ENCODE data around the gene RNF169.

Gene RNF169

DNA sequence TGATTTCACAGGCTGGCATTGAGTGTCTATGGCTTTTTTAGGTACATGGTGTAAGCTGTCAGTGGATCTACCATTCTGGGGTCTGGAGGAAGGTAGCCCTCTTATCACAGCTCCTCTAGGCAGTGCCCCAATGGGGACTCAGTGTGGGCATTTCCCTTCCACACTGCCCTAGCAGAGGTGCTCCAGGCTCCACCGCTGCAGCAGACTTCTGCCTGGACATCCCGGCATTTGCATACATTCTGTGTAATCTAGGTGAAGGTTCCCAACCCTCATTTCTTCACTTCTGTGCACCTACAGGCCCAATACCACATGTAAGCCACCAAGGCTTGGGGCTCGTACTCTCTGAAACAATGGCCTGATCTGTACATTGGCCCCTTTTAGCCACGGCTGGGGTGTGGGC is 78.3 kb downstream of the RNF169 start:
- DNase-seq: no peak
- TF ChIP-seq, protein P1, sequence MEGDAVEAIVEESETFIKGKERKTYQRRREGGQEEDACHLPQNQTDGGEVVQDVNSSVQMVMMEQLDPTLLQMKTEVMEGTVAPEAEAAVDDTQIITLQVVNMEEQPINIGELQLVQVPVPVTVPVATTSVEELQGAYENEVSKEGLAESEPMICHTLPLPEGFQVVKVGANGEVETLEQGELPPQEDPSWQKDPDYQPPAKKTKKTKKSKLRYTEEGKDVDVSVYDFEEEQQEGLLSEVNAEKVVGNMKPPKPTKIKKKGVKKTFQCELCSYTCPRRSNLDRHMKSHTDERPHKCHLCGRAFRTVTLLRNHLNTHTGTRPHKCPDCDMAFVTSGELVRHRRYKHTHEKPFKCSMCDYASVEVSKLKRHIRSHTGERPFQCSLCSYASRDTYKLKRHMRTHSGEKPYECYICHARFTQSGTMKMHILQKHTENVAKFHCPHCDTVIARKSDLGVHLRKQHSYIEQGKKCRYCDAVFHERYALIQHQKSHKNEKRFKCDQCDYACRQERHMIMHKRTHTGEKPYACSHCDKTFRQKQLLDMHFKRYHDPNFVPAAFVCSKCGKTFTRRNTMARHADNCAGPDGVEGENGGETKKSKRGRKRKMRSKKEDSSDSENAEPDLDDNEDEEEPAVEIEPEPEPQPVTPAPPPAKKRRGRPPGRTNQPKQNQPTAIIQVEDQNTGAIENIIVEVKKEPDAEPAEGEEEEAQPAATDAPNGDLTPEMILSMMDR (IDR thresholded peaks at IDR 0.05; ENCODE audit: low read depth, low read length): no peak
- no peak overlapping the region for H3K27ac ChIP-seq
- no peak overlapping the region for H3K4me3 ChIP-seq (ENCODE audit: low read depth, low read length)
- peaks cover 19% of the 10 kb centered on the region for H3K9me3 ChIP-seq (ENCODE audit: severe bottlenecking)
- no peaks in the 10 kb centered on the region for H3K27me3 ChIP-seq (ENCODE audit: insufficient read depth, low read depth, severe bottlenecking)
- peaks cover 49% of the 10 kb centered on the region for H3K36me3 ChIP-seq

DNA sequence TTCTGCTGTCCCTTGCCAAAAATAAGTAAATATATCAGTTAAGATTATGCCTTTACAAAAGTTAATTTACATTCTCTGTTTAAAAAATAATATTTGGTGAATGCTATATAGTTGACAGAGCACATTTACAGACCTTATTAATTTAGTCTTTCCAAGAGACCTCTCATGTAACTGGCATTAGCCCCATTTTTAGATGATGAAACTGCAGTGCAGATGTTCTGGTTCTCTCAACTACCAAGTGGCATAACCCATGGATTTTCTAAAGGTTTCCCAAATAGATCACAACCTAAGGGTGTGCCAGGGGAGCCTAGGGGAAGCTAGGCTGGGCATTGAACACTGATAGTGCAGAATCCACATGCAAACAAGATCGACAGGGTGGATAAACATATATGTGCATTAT is 88.5 kb downstream of the RNF169 start:
- no peak overlapping the region for H3K4me3 ChIP-seq (ENCODE audit: low read depth, low read length)
- H3K36me3 ChIP-seq: peaks cover 56% of the 10 kb centered on the region
- H3K27ac ChIP-seq: no peak overlapping the region

DNA sequence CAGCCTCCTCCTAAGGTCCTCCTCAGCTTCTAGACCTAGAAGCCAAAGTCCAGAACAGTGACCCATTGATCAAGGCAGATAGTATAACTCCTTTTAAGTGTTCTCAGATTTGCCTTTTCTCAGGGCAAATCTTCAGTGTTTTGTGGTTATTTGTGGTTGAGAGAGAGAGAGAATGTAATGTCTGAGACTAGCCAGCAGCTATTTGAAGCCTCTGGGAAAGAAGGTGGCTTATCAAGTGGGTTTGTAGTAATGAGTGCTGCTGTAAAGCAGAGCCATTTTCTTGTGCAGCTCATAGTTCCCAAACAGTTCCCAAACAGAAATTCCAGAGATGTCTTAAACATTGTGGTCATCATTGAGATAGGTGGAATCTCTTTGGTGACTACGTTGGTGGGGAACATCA is 89.5 kb downstream of the RNF169 start:
- DNase-seq: no peak
- no peak overlapping the region for H3K4me3 ChIP-seq (ENCODE audit: low read depth, low read length)
- TF ChIP-seq, protein P1 (IDR thresholded peaks at IDR 0.05; ENCODE audit: low read depth, low read length): no peak
- no peak overlapping the region for H3K27ac ChIP-seq
- H3K27me3 ChIP-seq (ENCODE audit: insufficient read depth, low read depth, severe bottlenecking): no peaks in the 10 kb centered on the region
- peaks cover 64% of the 10 kb centered on the region for H3K36me3 ChIP-seq
- H3K9me3 ChIP-seq (ENCODE audit: severe bottlenecking): no peaks in the 10 kb centered on the region

More for the DNA sequence above, 88.5 kb downstream of the RNF169 start:
- TF ChIP-seq, protein P1 (IDR thresholded peaks at IDR 0.05; ENCODE audit: low read depth, low read length): no peak
- H3K27me3 ChIP-seq (ENCODE audit: insufficient read depth, low read depth, severe bottlenecking): no peaks in the 10 kb centered on the region
- DNase-seq: no peak
- H3K9me3 ChIP-seq (ENCODE audit: severe bottlenecking): no peaks in the 10 kb centered on the region

DNA sequence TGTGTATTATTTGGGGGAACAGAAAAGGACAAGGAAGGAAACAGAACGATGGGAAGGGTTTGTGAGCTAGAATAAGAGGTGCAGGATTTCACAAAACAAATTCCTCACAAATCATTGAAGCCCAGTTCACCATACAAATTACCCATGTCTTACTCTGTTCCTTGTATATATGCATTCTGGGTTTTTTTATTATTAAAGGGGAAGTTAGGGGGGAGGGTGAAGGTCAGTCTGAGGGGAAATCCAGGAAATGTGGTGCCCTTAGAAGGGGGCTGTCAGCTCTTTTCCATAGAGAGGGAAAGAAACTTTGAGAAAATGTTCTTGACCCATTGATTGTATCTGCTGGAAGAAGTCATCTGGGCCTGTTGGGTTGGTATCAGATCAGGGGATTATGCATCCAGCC is 90.8 kb downstream of the RNF169 start:
- Histone ChIP-seq H3K36me3 (peaks cover 76% of the 10 kb centered on the region), H3K9me3 (ENCODE audit: severe bottlenecking) (no peaks in the 10 kb centered on the region), H3K4me3 (ENCODE audit: low read depth, low read length) (no peak overlapping the region), H3K27me3 (ENCODE audit: insufficient read depth, low read depth, severe bottlenecking) (no peaks in the 10 kb centered on the region), H3K27ac (no peak overlapping the region)
- no peak for DNase-seq
- TF ChIP-seq, protein P1 (IDR thresholded peaks at IDR 0.05; ENCODE audit: low read depth, low read length): no peak

DNA sequence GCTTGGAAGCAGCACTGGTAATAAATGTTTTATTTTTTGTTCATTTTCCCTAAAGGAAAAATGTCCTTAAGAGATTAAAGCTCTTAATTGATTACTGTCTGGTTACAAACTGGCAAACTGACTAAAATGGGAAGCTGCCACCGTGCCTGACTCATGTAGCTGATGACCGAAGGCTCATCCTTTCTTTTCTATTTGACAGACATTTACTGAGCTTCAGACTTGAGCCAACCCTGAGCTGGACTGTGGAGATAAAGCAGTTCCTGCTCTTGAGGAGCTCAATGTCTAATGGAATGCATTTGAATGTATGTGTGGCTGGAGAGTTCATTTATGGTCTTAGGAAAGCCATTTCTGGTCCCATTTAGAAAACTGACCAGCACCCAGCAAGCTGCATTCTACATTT is 91.3 kb downstream of the RNF169 start:
- H3K27ac ChIP-seq: no peak overlapping the region
- DNase-seq: no peak
- no peaks in the 10 kb centered on the region for H3K27me3 ChIP-seq (ENCODE audit: insufficient read depth, low read depth, severe bottlenecking)
- TF ChIP-seq, protein P1 (IDR thresholded peaks at IDR 0.05; ENCODE audit: low read depth, low read length): no peak
- no peak overlapping the region for H3K4me3 ChIP-seq (ENCODE audit: low read depth, low read length)
- no peaks in the 10 kb centered on the region for H3K9me3 ChIP-seq (ENCODE audit: severe bottlenecking)
- H3K36me3 ChIP-seq: peaks cover 76% of the 10 kb centered on the region

DNA sequence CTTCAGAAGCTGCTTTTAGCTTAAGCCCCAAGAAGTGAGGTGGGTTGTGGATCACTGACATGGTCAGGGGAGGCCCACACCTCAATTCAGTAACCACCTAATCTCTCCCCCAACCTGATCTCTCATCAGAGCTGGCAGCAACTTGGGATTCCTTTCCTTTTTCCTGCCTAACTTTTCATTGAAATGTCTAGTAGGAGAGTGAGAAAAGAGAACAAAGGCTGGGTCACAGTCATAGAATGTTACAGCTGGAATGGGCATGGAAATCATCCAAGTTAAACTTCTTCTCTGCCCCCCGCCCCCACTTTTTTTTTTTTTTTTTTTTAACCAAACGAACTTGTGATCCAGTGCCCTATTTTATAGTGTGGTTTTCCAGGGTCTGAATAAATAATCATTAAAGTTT is 91.8 kb downstream of the RNF169 start:
- H3K36me3 ChIP-seq: peaks cover 76% of the 10 kb centered on the region

More for the DNA sequence above, 91.8 kb downstream of the RNF169 start:
- H3K27ac ChIP-seq: no peak overlapping the region
- DNase-seq: no peak
- TF ChIP-seq, protein P1 (IDR thresholded peaks at IDR 0.05; ENCODE audit: low read depth, low read length): no peak
- no peaks in the 10 kb centered on the region for H3K9me3 ChIP-seq (ENCODE audit: severe bottlenecking)
- no peak overlapping the region for H3K4me3 ChIP-seq (ENCODE audit: low read depth, low read length)
- H3K27me3 ChIP-seq (ENCODE audit: insufficient read depth, low read depth, severe bottlenecking): no peaks in the 10 kb centered on the region

All from WERI-Rb-1 (cell line).